Raji (cell line): Measurements from ENCODE around the gene APBB3.

Experiments used
- POLR2A ChIP-seq: IDR thresholded peaks from 2 replicates; pipeline ENCODE4 v1.6.1; 2011; ENCODE audit warnings: low read depth, low read length, control low read depth; ENCODE audit not compliant: insufficient read depth

APBB3 gene

DNA sequence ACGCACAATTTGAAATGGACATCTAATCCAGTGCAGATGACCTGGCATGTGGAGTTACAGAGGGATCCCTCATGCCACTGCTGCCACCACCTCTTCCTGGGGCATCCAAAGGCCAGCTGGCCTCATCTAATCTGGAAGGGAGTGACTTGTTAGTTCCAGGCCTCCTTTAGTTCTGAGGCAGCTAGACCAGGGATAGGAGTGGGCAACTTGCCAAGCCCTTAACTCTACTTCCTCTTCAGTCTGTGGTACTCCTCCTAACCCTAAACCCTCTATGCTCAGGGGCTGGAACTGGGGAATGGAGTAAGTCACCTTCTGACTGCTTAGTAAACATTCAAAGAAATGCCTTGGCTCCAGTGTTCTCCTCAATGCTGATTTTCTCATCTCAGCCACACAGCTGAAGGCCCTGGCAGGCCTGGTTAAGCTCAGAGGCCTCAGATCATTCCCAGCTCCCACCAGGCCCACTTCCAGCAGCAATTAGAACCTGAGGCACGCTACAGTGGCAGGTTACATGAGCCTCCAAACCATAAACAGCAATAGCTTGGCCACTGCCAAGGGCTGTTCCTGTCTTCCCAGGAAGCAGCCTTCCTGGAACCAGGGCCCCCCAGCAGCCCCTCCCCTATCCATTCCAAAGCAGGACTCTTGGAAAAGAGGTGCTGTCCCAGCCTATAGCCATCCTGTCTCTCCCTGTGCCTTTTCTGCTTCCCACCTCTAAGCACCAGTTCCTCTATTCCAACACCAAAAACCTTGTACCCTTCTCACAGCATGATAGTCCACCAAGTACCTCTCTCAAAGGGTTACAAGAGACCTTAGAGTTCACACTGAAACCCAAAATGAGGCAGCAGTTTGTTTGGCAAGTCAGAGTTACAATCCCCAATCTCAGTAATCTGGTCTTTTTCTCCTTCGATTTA is 14.9 kb downstream of the APBB3 start:
- TF ChIP-seq POLR2A = no peak

GRCh38 chr5:140548791-140549190 is 15.6 kb downstream of the APBB3 start:
- TF ChIP-seq POLR2A = no peak

DNA sequence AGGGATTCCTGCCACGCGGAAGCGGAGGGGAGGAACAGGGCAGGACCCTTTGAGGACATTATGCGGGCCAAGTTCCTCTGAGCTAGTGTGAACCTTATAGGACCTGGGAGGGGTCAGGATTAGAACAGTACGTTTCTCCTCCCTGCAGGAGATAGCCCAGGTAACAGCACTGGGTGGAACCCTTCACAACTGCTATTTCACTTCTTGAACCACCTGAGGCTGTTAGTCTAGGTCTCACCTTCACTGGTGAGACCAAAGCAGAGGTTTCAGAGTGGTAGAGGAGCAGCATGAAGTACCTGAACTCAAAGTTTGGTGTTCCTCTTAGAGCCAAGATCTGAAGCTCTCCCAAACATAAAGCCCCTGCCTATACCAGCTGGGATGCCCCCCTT is 16.1 kb downstream of the APBB3 start:
- no peak for TF ChIP-seq POLR2A

DNA sequence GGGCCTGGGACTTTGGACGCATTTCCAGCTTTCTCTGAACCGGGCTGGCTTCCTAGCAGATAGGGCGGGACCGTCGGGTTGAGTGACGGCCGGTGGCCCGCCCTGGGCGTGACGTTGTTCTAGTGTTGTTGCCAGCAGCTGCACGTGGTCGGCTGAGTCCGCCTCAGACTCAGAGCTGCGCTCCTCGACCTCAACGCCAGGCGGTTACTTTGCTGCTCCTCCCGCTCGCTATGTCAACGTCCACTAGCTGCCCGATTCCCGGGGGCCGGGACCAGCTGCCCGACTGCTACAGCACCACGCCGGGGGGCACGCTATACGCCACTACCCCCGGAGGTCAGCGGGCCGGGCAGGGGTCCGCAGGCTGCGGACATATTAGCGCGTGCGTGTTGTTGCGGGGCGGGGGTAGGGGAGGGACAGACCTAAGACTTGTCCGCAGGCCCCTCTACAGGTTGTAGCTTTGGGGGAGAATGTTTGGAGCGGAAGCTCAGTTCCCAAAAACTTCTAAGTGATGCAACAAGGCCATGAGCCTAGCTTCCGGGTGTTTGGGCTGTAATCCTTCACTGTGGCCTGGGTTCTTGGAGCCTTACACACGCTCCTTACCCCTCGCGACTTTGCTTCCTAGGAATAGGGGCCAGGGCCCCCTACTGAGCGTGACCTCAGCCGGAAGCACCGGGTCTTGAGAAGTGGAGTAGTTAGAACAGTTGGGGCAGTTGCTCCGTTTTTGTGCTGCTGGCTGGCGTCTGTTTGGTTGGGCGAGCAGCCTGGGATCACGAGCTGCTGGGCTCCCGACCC is 16.7 kb downstream of the APBB3 start, which contains the start of gene EIF4EBP3:
TSS of gene EIF4EBP3 (plus strand) at position 155 of the 792 bp plus-strand sequence. CDS start at position 231, 76 bp downstream.
- no peak for TF ChIP-seq POLR2A

DNA sequence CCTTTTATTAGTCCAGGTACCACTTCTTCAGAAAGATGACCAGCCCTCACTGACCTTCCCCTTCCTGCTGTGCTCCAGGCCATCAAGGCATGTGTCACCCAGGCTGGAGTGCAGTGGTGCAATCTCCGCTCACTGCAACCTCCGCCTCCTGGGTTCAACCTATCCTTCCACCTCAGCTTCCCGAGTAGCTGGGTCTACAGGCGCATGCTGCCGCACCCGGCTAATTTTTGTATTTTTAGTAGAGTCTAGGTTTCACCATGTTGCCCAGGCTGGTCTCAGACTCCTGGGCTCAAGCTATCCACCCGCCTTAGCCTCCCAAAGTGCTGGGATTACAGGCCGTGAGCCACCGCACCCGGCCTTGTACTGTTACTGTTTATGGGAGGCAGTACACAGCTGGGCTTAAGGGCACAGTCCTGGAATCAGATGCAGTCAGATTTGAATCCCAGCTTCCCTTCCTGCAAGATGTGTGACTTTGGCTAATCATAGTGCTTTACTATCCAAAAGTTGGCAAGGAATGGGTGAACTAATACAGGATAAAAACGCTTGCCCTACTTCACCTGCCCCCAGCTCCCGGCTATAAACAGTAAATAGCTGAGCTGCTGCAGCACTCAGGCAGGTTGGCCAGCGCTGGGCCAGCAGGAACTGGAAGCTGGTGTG is 17.4 kb downstream of the APBB3 start:
- no peak for TF ChIP-seq POLR2A

DNA sequence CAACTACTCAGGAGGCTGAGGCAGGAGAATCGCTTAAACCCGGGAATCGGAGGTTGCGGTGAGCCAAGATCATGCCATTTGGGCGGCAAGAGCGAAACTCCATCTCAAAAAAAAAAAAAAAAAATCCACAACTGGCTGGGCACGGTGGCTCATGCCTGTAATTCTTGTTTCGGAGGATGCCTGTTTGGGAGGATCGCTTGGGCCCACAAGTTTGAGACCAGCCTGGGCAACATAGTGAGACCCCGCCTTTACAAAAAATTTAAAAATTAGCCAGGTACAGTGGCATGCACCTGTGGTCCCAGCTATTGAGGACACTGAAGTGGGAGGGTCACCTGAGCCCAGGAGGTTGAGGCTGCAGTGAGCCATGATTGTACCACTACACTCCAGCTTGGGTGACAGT is 18.8 kb downstream of the APBB3 start:
- TF ChIP-seq POLR2A = no peak

- TF ChIP-seq POLR2A = no peak
Measured at GRCh38 chr5:140544986-140545385, 19.4 kb downstream of the APBB3 start.

DNA sequence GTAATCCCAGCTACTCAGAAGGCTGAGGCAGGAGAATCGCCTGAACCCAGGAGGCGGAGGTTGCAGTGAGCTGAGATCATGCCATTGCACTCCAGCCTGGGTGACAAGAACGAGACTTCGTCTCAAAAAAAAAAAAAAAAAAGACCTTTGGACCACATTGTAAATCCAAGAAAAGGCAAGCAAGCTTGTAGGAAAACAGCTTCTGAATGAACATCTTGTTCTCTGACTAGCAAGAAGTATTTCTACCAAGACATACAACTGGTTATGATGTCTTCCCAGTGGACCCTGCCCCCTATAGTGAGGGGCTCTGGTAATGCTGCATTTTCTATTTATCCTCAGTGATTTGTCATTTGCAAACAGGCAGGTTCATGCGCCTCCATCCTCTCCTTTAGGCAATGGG is 21.4 kb downstream of the APBB3 start:
- TF ChIP-seq POLR2A = no peak

GRCh38 chr5:140540227-140540626 is 24.2 kb downstream of the APBB3 start:
- TF ChIP-seq POLR2A = no peak

DNA sequence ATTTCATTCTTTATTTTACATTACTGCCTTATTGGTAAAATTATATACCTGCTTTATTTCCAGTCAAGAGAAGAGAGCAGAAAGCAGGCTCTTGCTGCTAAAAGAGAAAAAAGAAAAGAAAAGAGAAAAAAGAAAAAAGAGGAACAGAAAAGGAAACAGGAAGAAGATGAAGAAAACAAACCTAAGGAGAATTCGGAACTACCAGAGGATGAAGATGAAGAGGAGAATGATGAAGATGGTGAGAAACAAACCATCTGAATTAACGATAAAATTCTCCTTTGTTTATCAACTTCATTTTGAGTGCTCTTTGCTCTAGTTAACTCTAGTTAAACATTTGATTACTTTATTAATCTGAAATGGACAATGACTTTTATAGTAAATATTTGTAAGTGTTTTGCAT is 40.4 kb downstream of the APBB3 start:
- no peak for TF ChIP-seq POLR2A

DNA sequence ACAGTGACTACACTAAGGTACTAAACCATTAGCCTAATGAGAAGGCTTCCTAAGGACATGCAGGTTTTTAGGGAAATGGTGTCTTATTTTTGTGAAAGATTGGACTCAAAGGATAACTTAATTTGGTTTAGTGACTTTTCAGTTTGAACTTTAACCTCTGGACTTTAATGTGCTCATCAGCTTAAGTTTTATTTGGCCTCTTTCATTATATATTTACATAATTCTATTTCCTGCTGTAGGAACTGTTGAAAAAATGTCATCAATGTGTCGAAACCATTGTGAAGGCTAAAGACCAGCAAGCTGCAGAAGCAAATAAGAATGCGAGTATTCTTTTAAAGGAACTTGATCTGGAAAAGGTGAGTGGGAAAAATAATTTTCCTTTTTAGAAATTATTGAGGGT is 51.3 kb downstream of the APBB3 start:
- TF ChIP-seq POLR2A = no peak

- TF ChIP-seq POLR2A = no peak
Measured at GRCh38 chr5:140509898-140510297, 54.5 kb downstream of the APBB3 start.
